Lower leg skin (tissue), 3 donors: Measurements from ENCODE around the gene INSL3.

Source experiments
- POLR2A ChIP-seq, 2 donors: fragments of 450-650 bp; IDR thresholded peaks; one replicate each; pipeline ENCODE4 v1.6.1; 2016 to 2017; ENCODE audit warnings: antibody characterized with exemption in 2 of 2, mild to moderate bottlenecking in 1 of 2, moderate library complexity in 1 of 2
- TF ChIP-seq, protein P1 (sequence below), 3 donors: fragments of 450-650 bp; IDR thresholded peaks; one replicate each; pipeline ENCODE4 v1.5.1; 2016; ENCODE audit warnings: antibody characterized with exemption in 3 of 3, mild to moderate bottlenecking in 3 of 3, moderate library complexity in 2 of 3

DNA sequence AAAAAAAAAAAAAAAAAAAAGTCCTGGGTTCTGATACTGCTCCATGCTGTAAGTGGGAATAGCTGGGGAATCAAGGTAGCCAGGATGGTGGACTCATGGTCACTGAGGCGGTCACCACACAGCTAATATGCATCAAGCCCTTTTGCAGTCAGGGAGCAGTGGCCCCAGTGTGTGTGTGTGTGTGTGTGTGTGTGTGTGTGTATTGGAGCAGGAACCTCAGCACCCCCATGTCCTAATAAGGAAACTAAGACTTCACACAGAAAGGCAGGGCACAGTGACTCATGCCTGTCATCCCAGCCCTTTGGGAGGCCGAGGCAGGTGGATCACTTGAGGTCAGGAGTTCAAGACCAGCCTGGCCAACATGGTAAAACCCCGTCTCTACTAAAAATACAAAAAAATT lies 14.4 kb downstream of the INSL3 start:
- TF ChIP-seq, protein P1, sequence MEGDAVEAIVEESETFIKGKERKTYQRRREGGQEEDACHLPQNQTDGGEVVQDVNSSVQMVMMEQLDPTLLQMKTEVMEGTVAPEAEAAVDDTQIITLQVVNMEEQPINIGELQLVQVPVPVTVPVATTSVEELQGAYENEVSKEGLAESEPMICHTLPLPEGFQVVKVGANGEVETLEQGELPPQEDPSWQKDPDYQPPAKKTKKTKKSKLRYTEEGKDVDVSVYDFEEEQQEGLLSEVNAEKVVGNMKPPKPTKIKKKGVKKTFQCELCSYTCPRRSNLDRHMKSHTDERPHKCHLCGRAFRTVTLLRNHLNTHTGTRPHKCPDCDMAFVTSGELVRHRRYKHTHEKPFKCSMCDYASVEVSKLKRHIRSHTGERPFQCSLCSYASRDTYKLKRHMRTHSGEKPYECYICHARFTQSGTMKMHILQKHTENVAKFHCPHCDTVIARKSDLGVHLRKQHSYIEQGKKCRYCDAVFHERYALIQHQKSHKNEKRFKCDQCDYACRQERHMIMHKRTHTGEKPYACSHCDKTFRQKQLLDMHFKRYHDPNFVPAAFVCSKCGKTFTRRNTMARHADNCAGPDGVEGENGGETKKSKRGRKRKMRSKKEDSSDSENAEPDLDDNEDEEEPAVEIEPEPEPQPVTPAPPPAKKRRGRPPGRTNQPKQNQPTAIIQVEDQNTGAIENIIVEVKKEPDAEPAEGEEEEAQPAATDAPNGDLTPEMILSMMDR (IDR thresholded peaks at IDR 0.05), result no peak
- no peak for TF ChIP-seq POLR2A (IDR thresholded peaks at IDR 0.05)
